HL-60/S4 treated with retinoic acid at 250 ng/mL for 4 days and 3 days (cell line): ENCODE data around the gene SNX14.
"Not testable (repeated sequence)": the region's sequence is repeated elsewhere in the genome, so short reads cannot be mapped to it uniquely, and the experiment has no call there.

Experiments used
- in situ Hi-C: fragments of 300-500 bp; cut with MboI; formaldehyde crosslinking; loops from 2 replicates; pipeline ENCODE4 v1.7.0; 2022; ENCODE audit warnings: low sequenced_read_pairs

Gene SNX14

DNA sequence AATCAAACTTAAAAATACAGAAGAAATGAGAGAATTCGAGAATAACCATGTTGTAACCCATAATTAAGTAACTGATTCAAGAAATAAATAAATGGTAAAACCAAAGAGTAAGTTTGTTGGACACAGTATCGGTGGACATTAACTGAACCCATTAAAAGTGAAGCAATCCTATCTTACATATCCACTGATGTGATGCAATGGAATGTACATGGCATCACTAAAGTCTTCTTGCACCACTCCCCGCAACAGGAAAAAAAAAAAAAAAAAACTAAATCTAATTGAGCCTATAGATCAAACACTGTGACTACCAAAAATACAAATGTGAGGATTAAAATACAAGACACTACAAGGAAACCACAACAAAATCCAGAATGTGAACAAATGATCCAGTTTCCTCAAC, 7.9 kb downstream of the SNX14 start:
- in situ Hi-C loops = no loop called here

- in situ Hi-C loops = not testable (repeated sequence)
Observed at GRCh38 chr6:85582832-85583231, 10.8 kb downstream of the SNX14 start.

DNA sequence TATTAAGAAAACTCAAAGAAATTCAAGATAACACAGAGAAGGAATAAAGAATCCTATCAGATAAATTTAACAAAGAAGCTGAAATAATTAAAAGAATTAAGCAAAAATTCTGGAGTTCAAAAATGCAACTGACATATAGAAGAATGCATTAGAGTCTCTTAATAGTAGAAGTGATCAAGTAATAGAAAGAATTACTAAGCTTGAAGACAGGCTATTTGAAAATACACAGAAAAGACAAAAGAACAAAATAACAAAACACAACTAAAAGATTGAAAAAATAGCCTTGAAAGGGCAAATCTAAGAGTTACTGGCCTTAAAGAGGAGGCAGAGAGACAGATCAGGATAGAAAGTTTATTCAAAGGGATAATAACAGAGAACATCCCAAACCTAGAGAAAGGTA, 12.1 kb downstream of the SNX14 start:
- in situ Hi-C loops = no loop called here

- in situ Hi-C loops = no loop called here
Observed at GRCh38 chr6:85580878-85581267, 12.8 kb downstream of the SNX14 start.

DNA sequence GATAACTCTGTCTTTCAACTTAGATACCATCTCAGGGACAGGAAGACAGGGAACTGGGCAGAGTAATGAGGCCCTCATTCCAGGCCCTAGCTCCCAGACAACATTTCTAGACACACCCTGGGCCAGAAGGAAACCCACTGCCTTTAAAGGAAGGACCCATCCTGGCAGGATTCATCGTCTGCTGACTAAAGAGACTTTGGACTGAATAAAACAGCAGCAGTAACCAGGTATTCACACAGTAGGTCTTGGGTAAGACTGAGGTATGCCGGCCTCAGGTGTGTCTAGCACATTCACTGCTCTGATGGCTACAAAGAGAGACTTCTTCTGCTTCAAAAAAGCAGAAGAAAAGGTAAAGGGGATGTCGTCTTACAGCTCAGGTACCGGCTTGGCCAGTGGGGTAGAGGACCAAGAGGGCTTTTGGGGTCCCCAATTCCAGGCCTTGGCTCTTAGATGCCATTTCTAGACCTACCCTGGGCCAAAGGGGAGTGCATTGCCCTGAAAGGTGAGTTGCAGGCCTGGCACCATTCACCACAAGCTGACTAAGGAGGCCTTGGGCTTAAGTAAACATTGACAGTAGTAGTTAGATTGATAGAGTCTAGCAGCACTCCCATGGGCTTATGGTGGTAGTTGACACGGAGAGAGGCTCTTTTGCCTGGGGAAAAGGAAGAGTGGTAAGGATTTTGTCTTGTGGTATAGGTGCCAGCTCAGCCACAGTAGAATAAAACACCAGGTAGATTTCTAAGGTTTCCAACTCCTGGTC, 13.4 kb downstream of the SNX14 start:
- in situ Hi-C loops = no loop called here

- in situ Hi-C loops = no loop called here
Observed at GRCh38 chr6:85579581-85579980, 14.1 kb downstream of the SNX14 start.

- in situ Hi-C loops = no loop called here
Observed at GRCh38 chr6:85576476-85576875, 17.2 kb downstream of the SNX14 start.

GRCh38 chr6:85574932-85575598, 18.6 kb downstream of the SNX14 start:
- in situ Hi-C loops = no loop called here

GRCh38 chr6:85569323-85569722, 24.3 kb downstream of the SNX14 start:
- in situ Hi-C loops = no loop called here

- in situ Hi-C loops = no loop called here
Observed at GRCh38 chr6:85568411-85568810, 25.2 kb downstream of the SNX14 start.

DNA sequence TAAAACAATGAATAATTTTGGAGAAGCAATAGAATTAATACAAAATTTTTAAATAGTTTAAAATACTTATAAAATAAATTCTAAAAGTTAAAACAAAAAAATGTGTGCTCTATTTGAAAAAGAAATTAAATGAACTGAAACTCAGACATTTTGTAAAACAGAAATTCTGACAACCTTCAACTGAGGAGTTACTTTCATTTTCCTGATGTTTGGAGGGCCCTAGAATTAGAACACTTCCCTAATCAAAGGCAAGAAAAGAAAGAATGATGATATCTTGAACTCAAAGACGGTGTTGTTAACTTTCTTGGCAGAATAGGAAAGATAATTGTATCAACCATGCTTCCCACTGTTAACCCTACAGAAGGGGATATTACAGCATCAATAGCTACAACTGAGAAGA, 27.9 kb downstream of the SNX14 start:
- in situ Hi-C loops = no loop called here

GRCh38 chr6:85564223-85564622, 29.4 kb downstream of the SNX14 start:
- in situ Hi-C loops = not testable (repeated sequence)

GRCh38 chr6:85561750-85562357, 31.8 kb downstream of the SNX14 start:
- in situ Hi-C loops = no loop called here

- in situ Hi-C loops = no loop called here
Observed at GRCh38 chr6:85556992-85557668, 36.5 kb downstream of the SNX14 start.

- in situ Hi-C loops = no loop called here
Observed at GRCh38 chr6:85552652-85553051, 41.0 kb downstream of the SNX14 start.

- in situ Hi-C loops = no loop called here
Observed at GRCh38 chr6:85551264-85551663, 42.4 kb downstream of the SNX14 start.

- in situ Hi-C loops = no loop called here
Observed at GRCh38 chr6:85547719-85548118, 45.9 kb downstream of the SNX14 start.

DNA sequence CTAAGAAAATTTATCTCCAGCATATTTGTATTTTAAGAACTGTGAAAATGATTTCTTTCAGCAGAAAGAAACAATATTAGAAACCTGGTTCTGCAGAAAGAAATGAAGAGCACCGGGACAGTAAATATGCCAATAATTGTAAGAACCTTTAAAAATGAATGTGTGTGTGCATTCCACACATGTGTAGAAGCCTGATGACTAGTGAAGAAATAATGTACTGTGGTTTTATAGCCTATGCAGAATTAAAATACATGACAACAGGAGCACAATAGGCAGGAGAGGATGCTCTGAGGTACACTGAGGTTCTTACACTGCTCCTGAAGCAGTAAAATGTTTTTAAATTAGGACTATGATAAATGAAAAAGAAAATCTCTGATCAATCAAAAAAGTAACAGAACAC, 48.9 kb downstream of the SNX14 start:
- in situ Hi-C loops = no loop called here

- in situ Hi-C loops = no loop called here
Observed at GRCh38 chr6:85537055-85537494, 56.6 kb downstream of the SNX14 start.

DNA sequence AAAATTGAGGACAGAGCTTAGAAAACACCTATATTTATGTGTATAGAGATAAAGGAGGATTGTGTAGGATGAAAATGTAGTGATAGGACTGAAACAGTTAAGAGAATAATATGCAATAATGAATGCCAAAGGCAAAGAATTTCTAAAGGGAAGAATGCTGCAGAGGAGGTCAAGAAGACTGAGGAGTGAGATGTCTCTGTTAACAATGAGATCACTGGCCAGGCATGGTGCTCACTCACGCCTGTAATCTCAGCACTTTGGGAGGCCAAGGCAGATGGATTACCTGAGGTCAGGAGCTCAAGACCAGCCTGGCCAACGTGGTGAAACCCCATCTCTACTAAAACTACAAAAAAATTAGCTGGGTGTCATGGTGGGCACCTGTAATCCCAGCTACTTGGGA, 69.4 kb downstream of the SNX14 start:
- in situ Hi-C loops = not testable (repeated sequence)

- in situ Hi-C loops = no loop called here
Observed at GRCh38 chr6:85516168-85516567, 77.5 kb downstream of the SNX14 start.
